Osteoblast (primary cell): ENCODE measurements around the gene ZNF865. TPM values are rescaled to one million over a fixed set of nuclear protein-coding genes. Genes with fewer than 3 reads are reported as not detected.

ENCODE experiments used
- DNase-seq: peaks from one replicate; pipeline ENCODE4 v3.0.0; 2011; ENCODE audit warnings: low spot score, mixed read lengths; ENCODE audit not compliant: insufficient read length; ENCODE audit errors: missing footprints
- H2AFZ ChIP-seq: 2 replicates; pipeline ENCODE4 v1.6.0; 2011; ENCODE audit warnings: mild to moderate bottlenecking, low read length
- H3K27ac ChIP-seq: 2 replicates; pipeline ENCODE4 v1.5.1; 2011; ENCODE audit warnings: mild to moderate bottlenecking, low read depth, low read length, moderate library complexity
- H3K27me3 ChIP-seq: 2 replicates; pipeline ENCODE4 v1.6.0; 2012; ENCODE audit warnings: mild to moderate bottlenecking, control low read depth, inconsistent platforms, low read length, moderate library complexity; ENCODE audit not compliant: insufficient read depth
- H3K36me3 ChIP-seq: 2 replicates; pipeline ENCODE4 v1.5.1; 2011; ENCODE audit warnings: mild to moderate bottlenecking, low read length, control low read depth, moderate library complexity; ENCODE audit not compliant: insufficient read depth
- H3K4me1 ChIP-seq: 2 replicates; pipeline ENCODE4 v1.5.1; 2011; ENCODE audit warnings: mild to moderate bottlenecking, low read length, control low read depth, moderate library complexity; ENCODE audit not compliant: insufficient read depth
- H3K4me2 ChIP-seq: 2 replicates; pipeline ENCODE4 v1.6.0; 2011; ENCODE audit warnings: mild to moderate bottlenecking, low read length; ENCODE audit not compliant: insufficient read depth
- H3K4me3 ChIP-seq: fragments of 200-600 bp; sonication (generic); 3 replicates; pipeline ENCODE4 v1.5.1; 2012; ENCODE audit warnings: mild to moderate bottlenecking, low read length, inconsistent platforms; ENCODE audit not compliant: insufficient read depth
- H3K79me2 ChIP-seq: 2 replicates; pipeline ENCODE4 v1.6.0; 2012; ENCODE audit warnings: mild to moderate bottlenecking, low read length, control low read depth, inconsistent platforms; ENCODE audit not compliant: insufficient read depth
- H3K9me3 ChIP-seq: 2 replicates; pipeline ENCODE4 v1.5.1; 2011; ENCODE audit warnings: low read depth, low read length, control low read depth
- H4K20me1 ChIP-seq: 2 replicates; pipeline ENCODE4 v1.6.0; 2012; ENCODE audit warnings: mild to moderate bottlenecking, low read length, control low read depth; ENCODE audit not compliant: insufficient read depth
- CTCF ChIP-seq: IDR thresholded peaks from 2 replicates; pipeline ENCODE4 v1.5.1; 2011; ENCODE audit warnings: mild to moderate bottlenecking, low read depth, low read length, moderate library complexity; ENCODE audit errors: extremely low read depth
- total RNA-seq: library from RNA; depleted of rRNA; stranded (reverse); fragments of >200 nt; gene quantifications from 2 replicates; pipeline ENCODE4 v1.2.3, GENCODE V29; 2012

The ZNF865 gene
- total RNA-seq, 1 donor, result 1.4 TPM

DNA sequence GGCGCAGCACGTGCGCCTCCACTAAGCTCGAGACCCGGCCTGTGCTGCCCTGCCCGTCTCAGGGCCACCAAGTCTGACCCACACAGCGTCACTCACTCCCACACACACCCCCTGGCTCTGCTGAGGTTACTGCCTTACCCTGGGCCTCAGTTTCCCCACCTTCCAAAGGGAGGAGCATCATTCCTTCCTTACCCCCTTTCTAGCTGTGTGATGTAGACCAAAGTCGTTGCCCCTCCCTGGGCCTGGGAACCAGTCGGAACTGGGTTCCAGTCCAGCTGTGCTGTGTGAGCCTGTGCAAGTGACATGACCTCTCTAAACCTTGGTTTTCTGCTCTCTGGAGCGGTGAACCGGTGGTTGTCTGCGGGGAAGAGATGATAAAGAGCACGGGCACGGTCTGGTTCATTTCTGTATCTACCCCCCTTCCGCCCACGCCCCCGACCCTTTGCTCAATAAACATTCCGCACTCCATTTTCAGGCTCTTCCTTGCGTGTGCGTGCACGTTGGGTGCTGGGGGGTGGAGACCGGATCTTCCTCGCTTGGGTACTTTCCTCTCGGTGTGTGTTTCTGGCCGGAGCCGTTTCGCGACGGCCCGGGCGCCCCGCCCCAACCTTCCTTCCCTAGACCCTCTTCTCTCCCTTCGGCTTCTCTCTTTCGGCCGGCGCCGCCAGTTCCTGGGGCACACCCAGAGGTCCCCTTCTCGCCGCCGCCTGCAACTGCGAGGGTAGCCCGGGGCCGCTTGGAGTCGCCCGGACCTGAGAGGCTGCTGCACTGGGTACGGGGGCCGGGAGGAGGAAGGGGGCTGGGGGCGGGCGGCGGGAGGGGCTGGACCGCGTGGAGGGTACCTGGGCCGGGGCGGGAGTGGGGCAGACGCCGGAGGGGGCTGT, 37.8 kb downstream of the ZNF865 start, which contains the start of gene ZNF581:
ZNF581 (plus strand) TSS at position 647 of the 884 bp plus-strand sequence. CDS start 923 bp downstream, outside the sequence.
- TF ChIP-seq CTCF, result no peak
- Histone ChIP-seq H3K4me2 (peak within 1 kb of the TSS; percentile 98), H3K4me1 (peaks cover 32% of the 10 kb centered on the region), H3K27ac (peak within 1 kb of the TSS; percentile 72), H3K36me3 (peaks cover 15% of the 10 kb centered on the region), H3K27me3 (no peaks in the 10 kb centered on the region), H3K4me3 (peak within 1 kb of the TSS; percentile 85), H3K9me3 (no peaks in the 10 kb centered on the region), H4K20me1 (no peaks in the 10 kb centered on the region), H3K79me2 (peaks cover 42% of the 10 kb centered on the region), H2AFZ (peak within 1 kb of the TSS; percentile 59)
- DNase-seq, result peak; percentile 99

- Histone ChIP-seq H3K4me2 (peak overlapping the region; percentile 98), H2AFZ (no peak overlapping the region), H3K27ac (peak overlapping the region; percentile 72), H3K27me3 (no peaks in the 10 kb centered on the region), H4K20me1 (no peaks in the 10 kb centered on the region), H3K79me2 (peaks cover 38% of the 10 kb centered on the region), H3K4me3 (peak overlapping the region; percentile 85), H3K36me3 (peaks cover 15% of the 10 kb centered on the region), H3K4me1 (peaks cover 36% of the 10 kb centered on the region), H3K9me3 (no peaks in the 10 kb centered on the region)
- DNase-seq, result peak; percentile 93
- TF ChIP-seq CTCF, result no peak
Measured at GRCh38 chr19:55643887-55644176, 38.4 kb downstream of the ZNF865 start.

GRCh38 chr19:55644191-55644833, 38.9 kb downstream of the ZNF865 start:
- Histone ChIP-seq H3K4me2 (peak overlapping the region; percentile 98), H3K4me3 (peak overlapping the region; percentile 85), H3K79me2 (peaks cover 34% of the 10 kb centered on the region), H3K4me1 (peaks cover 36% of the 10 kb centered on the region), H4K20me1 (no peaks in the 10 kb centered on the region), H3K9me3 (no peaks in the 10 kb centered on the region), H2AFZ (no peak overlapping the region), H3K27me3 (no peaks in the 10 kb centered on the region), H3K36me3 (peaks cover 15% of the 10 kb centered on the region), H3K27ac (peak overlapping the region; percentile 72)
- peak; percentile 89 for DNase-seq
- TF ChIP-seq CTCF, result no peak
